ENCODE measurements around the gene PTPN6. TPM values are rescaled to one million over a fixed set of nuclear protein-coding genes. Genes with fewer than 3 reads are reported as not detected.

Gene PTPN6
- total and polyA plus RNA-seq, 2 of the 8 experiments (the other 6 are each of a cell fraction or from before 2014, with no cell fraction given) = 16.3 to 28.4 TPM

GRCh38 chr12:6912164-6912935 lies 38.8 kb upstream of the PTPN6 start:
- CTCF ChIA-PET (ENCODE audit: partially characterized antibody) = interaction anchor here (0.7 to 3.8 kb wide), 13 partner anchors 10 to 77 kb away, joined by 3 to 20 read pairs (median 4); partner anchors contain the start of gene SPSB2
- Histone ChIP-seq H3K4me1 (replicated peaks in 1 of 4; ENCODE audit: control insufficient read depth in 3 of 4, insufficient read depth in 4 of 4, low read length in 3 of 4) (peaks cover 0 to 18% (median 9%) of the 10 kb centered on the region in 4 experiments; a peak in 6 of 7 replicates), H2AFZ (ENCODE audit: low read length) (no peak overlapping the region), H3K9ac (replicated peaks in 1 of 4; ENCODE audit: extremely low read depth in 1 of 4, low read depth in 3 of 4, low read length in 3 of 4) (no peak overlapping the region), H3K36me3 (ENCODE audit: control insufficient read depth in 2 of 4, insufficient read depth in 4 of 4, low read length in 3 of 4) (peaks cover 7 to 17% (median 10%) of the 10 kb centered on the region in 4 experiments; a peak in 6 of 8 replicates), H4K8ac (ENCODE audit: extremely low read depth, insufficient read depth, low read length) (no peak overlapping the region), H3K18ac (ENCODE audit: extremely low read depth, low read length) (0 out of 2 replicates have a peak overlapping the region, but pooled peaks have one; percentile 24), H3K79me2 (ENCODE audit: control insufficient read depth in 1 of 2, insufficient read depth in 2 of 2, low read length in 2 of 2) (peaks cover 0 to 9% of the 10 kb centered on the region in 2 experiments; a peak in 1 of 4 replicates), H4K5ac (ENCODE audit: insufficient read length, low read depth, low read length) (no peak overlapping the region), H4K91ac (replicated peaks; ENCODE audit: insufficient read length, low read length) (no peak overlapping the region), H3K27me3 (replicated peaks in 1 of 4; ENCODE audit: control insufficient read depth in 3 of 4, extremely low read depth in 1 of 4, insufficient read depth in 3 of 4, low read length in 3 of 4) (no peaks in the 10 kb centered on the region), H2BK20ac (ENCODE audit: low read length) (no peak overlapping the region), H3K23me2 (ENCODE audit: low read depth, low read length) (peaks cover 11% of the 10 kb centered on the region; the same call in 1 of the 2 replicates), H3K14ac (ENCODE audit: insufficient read length) (no peak overlapping the region), H2BK120ac (replicated peaks; ENCODE audit: low read depth, low read length) (no peak overlapping the region), H3K9me3 (ENCODE audit: insufficient read depth in 2 of 2, low read depth in 1 of 2, low read length in 1 of 2) (no peaks in the 10 kb centered on the region), H4K20me1 (replicated peaks in 1 of 2; ENCODE audit: control insufficient read depth in 1 of 2, insufficient read depth in 2 of 2, low read length in 2 of 2) (no peaks in the 10 kb centered on the region), H3K27ac (ENCODE audit: low read depth, low read length) (no peak overlapping the region), H3K4me2 (ENCODE audit: insufficient read depth in 1 of 2, low read depth in 2 of 2, low read length in 2 of 2) (no peak overlapping the region), H2AK5ac (ENCODE audit: low read depth, low read length) (0 out of 2 replicates have a peak overlapping the region, but pooled peaks have one; percentile 28), H3K23ac (ENCODE audit: insufficient read length) (no peak overlapping the region), H3K79me1 (ENCODE audit: low read depth, low read length) (peaks cover 4% of the 10 kb centered on the region), H2BK12ac (ENCODE audit: low read depth, low read length) (peak overlapping the region; percentile 75; the same call in 1 of the 2 replicates), H3K4me3 (ENCODE audit: extremely low read depth in 1 of 4, insufficient read depth in 2 of 4, low read depth in 3 of 4, low read length in 4 of 4) (no peak overlapping the region), H3K4ac (replicated peaks; ENCODE audit: insufficient read length, low read depth, low read length) (no peak overlapping the region), H3K56ac (replicated peaks; ENCODE audit: insufficient read length, low read depth, low read length) (no peak overlapping the region), H2BK15ac (ENCODE audit: low read length) (0 out of 2 replicates have a peak overlapping the region, but pooled peaks have one; percentile 61), H2BK5ac (ENCODE audit: low read depth, low read length) (no peak overlapping the region)
- POLR2A ChIA-PET (ENCODE audit: partially characterized antibody) = interaction anchor here (1.4 to 39.6 kb wide), 6 partner anchors 8 to 66 kb away, joined by 4 to 1027 read pairs (median 128); partner anchors contain the start of genes ATN1, C12orf57, LRRC23 and PTPN6
- no peak for DNase-seq (ENCODE audit: low read depth in 1 of 2, low spot score in 2 of 2)
- TF ChIP-seq KDM1A (IDR thresholded peaks at IDR 0.05; ENCODE audit: borderline replicate concordance, low read length) = 0 out of 2 replicates have a peak, but pooled peaks have one; percentile 16
- TF ChIP-seq TAF1 (IDR thresholded peaks at IDR 0.05; ENCODE audit: low read depth, low read length) = no peak
- no peak for FAIRE-seq
- 89% methylated on average over 15 of the region's 15 CpGs; no CpG with 5 or more reads in 1 of the 2 experiments for WGBS, 2 experiments (ENCODE audit: extremely low coverage in 1 of 2, insufficient coverage in 1 of 2, insufficient read length in 1 of 2, insufficient replicate concordance in 2 of 2, low coverage in 1 of 2, low lambda C conversion rate in 2 of 2, missing lambda C conversion rate in 1 of 2)
